Middle frontal gyrus (tissue), 1 donor: ENCODE results near the gene GNLY.

Source experiments
- DNase-seq: peaks from one replicate; pipeline ENCODE4 v3.0.0-alpha.2; 2015; ENCODE audit warnings: low spot score; ENCODE audit errors: extremely low spot score

GNLY gene

DNA sequence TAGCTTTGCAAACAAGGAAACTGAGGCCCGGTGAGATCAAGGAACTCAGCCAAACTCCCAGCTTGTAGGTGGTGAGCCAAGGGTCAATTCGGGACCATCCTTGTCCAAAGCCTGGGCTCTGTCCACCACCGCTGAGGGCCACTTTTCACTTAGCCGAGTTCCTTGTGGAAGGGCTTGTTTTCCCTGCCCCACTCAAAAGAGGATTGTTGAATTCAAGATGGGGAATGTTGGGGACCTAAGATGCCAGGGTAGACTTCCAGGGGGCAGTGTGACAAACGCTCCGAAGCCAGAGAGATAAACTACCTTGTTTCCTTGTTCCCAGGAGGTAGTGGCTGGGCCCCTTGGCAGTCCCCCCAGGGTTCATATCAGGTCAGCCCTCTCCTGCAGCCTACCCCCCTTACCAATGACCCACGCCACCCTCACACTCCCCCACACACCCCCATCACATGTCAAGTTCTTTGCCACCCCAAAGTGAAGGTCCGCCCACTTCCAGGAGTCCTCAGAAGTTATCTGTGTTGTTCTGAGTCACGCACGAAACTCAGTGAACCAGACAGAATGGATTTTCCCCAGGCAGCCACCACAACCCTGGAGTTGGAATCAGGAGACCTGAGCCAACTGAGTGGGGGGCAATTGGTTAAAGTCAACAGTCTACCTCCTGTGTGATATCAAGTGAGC is 49.3 kb downstream of the GNLY start:
- no peak for DNase-seq

GRCh38 chr2:85744055-85744454 is 49.9 kb downstream of the GNLY start:
- DNase-seq, result no peak

- no peak for DNase-seq
These were observed 50.8 kb downstream of the GNLY start for GRCh38 chr2:85744741-85745601.

- no peak for DNase-seq
These were observed 51.5 kb downstream of the GNLY start for GRCh38 chr2:85745619-85746018.

DNA sequence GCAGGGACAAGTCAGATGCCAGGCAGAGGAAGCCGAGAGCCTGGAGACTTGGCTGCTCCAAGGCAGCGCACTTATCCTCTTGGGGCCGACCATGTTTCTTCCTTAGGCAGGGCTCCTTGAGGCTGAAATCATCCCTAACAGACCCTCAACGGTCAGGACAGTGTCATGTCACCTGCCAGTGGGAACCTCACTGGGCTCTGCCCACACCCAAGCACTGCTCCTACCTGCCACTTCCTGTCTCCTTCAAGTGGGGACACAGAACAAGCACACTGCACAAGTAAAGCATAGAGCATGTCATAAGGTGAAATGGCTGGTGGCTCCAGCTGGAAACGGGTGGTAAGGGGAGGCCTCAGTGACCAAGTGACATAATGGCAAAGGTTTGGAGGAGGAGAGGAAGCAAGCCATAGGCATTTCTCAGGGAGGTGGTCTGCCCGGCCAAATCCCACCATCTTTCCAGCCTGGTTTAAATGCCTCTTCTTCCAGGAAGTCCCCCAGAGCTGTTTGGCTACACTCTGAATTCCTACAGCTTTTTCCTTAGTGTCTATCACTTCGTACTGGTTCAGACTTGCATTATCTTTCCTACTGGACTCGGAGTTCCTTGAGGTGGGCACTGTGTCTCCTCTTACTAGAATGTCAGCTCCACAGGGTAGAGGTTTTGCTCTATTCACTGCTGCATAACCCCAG is 52.3 kb downstream of the GNLY start:
- no peak for DNase-seq

DNA sequence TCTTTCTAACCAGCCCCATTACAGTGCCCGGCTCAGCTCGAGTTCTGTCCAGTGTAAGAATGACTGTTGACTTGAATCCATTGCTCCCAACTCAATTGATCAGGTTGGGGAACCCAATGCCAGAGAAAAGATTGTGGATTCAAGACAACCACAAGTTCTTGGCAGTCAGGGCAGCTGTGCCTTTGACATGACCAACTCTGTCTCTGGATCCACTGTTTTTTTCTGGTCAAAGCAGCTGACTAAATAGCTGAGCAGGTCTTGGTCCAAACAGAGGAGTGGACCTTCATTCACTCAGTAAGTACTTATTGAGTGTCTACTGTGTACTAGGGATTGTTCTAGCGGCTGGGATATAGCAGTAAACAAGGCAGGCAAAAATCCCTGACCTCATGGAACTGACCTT is 53.3 kb downstream of the GNLY start:
- no peak for DNase-seq

DNA sequence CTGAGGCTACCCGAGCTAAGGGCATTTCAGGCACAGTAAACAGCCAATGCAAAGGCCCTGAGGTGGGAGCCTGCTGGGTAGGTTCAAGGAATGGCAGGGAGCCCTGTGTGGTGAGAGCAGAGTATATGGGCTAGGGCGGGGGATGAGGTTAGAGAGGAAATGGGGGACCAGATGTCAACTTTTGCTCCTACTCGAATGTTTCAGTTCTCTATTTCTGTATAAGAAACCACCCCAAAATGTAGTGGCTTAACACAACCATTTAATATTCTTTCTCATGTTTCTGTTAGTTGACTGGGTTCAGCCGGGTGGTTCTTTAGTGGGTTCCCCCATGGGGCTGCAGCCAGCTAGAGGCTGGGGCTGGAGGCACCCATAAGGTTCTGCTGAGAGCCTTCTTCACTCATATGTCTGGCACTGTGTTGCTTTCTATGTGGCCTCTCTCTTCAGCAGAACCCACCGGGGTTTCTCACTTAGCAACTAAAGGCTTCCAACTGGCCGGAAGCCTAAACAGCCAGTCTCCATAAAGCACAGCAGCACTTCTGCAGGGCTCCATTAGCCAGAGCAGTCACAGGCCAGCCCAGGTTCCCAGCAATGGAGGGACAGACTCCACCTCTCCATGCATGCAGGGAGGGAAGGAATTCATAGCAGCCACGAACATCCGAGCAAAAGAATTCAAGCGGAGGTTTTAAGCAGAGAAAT is 54.0 kb downstream of the GNLY start:
- no peak for DNase-seq
